Measurements from ENCODE around the gene HOXA3. TPM values are rescaled to one million over a fixed set of nuclear protein-coding genes. Genes with fewer than 3 reads are reported as not detected.

The HOXA3 gene
- total RNA-seq, 1 experiment from 2014 or later = 4.7 TPM

- DNase-seq (ENCODE audit: low read depth) = no peak
These were observed 35.2 kb downstream of the HOXA3 start for GRCh38 chr7:27116962-27117886.

- no peak for DNase-seq (ENCODE audit: low read depth)
These were observed 36.1 kb downstream of the HOXA3 start for GRCh38 chr7:27116031-27116961.

- DNase-seq (ENCODE audit: low read depth) = no peak
These were observed 37.0 kb downstream of the HOXA3 start for GRCh38 chr7:27115221-27116026.

GRCh38 chr7:27114881-27115220, 37.5 kb downstream of the HOXA3 start:
- DNase-seq (ENCODE audit: low read depth) = no peak

- peak; percentile 65 for DNase-seq (ENCODE audit: low read depth)
These were observed 38.2 kb downstream of the HOXA3 start for GRCh38 chr7:27113991-27114769.

- peak; percentile 83 for DNase-seq (ENCODE audit: low read depth)
These were observed 39.1 kb downstream of the HOXA3 start for GRCh38 chr7:27112955-27113949.

- no peak for DNase-seq (ENCODE audit: low read depth)
These were observed 40.0 kb downstream of the HOXA3 start for GRCh38 chr7:27112361-27112760.

GRCh38 chr7:27111751-27112277, 40.6 kb downstream of the HOXA3 start:
- DNase-seq (ENCODE audit: low read depth) = no peak

GRCh38 chr7:27111042-27111750, 41.2 kb downstream of the HOXA3 start:
- DNase-seq (ENCODE audit: low read depth) = peak; percentile 81

- DNase-seq (ENCODE audit: low read depth) = no peak
These were observed 42.0 kb downstream of the HOXA3 start for GRCh38 chr7:27110186-27111031.

GRCh38 chr7:27109466-27110185, 42.8 kb downstream of the HOXA3 start:
- no peak for DNase-seq (ENCODE audit: low read depth)

GRCh38 chr7:27108390-27109127, 43.8 kb downstream of the HOXA3 start:
- no peak for DNase-seq (ENCODE audit: low read depth)

GRCh38 chr7:27107391-27108381, 44.7 kb downstream of the HOXA3 start:
- DNase-seq (ENCODE audit: low read depth) = no peak

- no peak for DNase-seq (ENCODE audit: low read depth)
These were observed 45.5 kb downstream of the HOXA3 start for GRCh38 chr7:27106901-27107240.

Measured in LHCN-M2 (cell line).